Stimulated activated naive CD8-positive, alpha-beta T cell treated with anti-CD3 and anti-CD28 coated beads, Interleukin-15, Interleukin-2, amounts not matched to agents 100 ng/mL and 50 ng/mL, for 24 hours (primary cell): Measurements from ENCODE around the gene SPECC1L.

Experiments
- H3K27ac Mint-ChIP-seq: one replicate; pipeline ENCODE4 v1.8.0; 2021; ENCODE audit warnings: mild to moderate bottlenecking, mixed read lengths
- H3K27me3 Mint-ChIP-seq: one replicate; pipeline ENCODE4 v1.8.0; 2021; ENCODE audit warnings: mixed read lengths
- H3K36me3 Mint-ChIP-seq: one replicate; pipeline ENCODE4 v1.8.0; 2021; ENCODE audit warnings: low read depth, mixed read lengths
- H3K4me1 Mint-ChIP-seq: one replicate; pipeline ENCODE4 v1.8.0; 2021; ENCODE audit warnings: low read depth, mixed read lengths
- H3K4me3 Mint-ChIP-seq: one replicate; pipeline ENCODE4 v1.8.0; 2021; ENCODE audit warnings: mild to moderate bottlenecking, mixed read lengths
- H3K9me3 Mint-ChIP-seq: one replicate; pipeline ENCODE4 v1.8.0; 2021; ENCODE audit warnings: mixed read lengths

SPECC1L gene

GRCh38 chr22:24457894-24458420 is 187.3 kb downstream of the SPECC1L start:
- H3K27me3 Mint-ChIP-seq, result no peaks in the 10 kb centered on the region
- no peak overlapping the region for H3K27ac Mint-ChIP-seq
- H3K4me3 Mint-ChIP-seq, result no peak overlapping the region

DNA sequence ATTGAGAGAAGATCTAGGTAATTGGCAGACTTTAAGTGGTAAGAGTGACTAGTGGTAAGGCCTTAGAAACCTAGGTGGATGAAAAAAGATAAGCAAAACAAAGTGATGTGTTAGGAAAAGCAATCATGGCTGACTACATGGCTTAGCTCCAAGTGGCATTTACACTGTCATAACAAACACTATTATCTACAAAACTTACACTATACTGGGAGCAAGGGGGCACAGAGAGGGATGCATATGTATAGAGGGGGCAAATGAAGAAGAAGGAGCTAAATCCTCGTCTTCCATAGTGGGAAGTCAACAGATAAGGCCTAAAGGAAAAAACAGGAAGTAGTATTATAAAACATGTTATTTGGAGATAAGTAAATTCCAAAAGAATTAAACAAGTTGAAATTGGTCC is 189.3 kb downstream of the SPECC1L start:
- Mint-ChIP-seq H3K36me3 (no peaks in the 10 kb centered on the region), H3K27me3 (no peaks in the 10 kb centered on the region), H3K27ac (no peak overlapping the region), H3K9me3 (no peaks in the 10 kb centered on the region), H3K4me3 (no peak overlapping the region), H3K4me1 (peaks cover 4% of the 10 kb centered on the region)

More at GRCh38 chr22:24457894-24458420, 187.3 kb downstream of the SPECC1L start:
- Mint-ChIP-seq H3K36me3 (no peaks in the 10 kb centered on the region), H3K4me1 (peaks cover 4% of the 10 kb centered on the region), H3K9me3 (no peaks in the 10 kb centered on the region)

DNA sequence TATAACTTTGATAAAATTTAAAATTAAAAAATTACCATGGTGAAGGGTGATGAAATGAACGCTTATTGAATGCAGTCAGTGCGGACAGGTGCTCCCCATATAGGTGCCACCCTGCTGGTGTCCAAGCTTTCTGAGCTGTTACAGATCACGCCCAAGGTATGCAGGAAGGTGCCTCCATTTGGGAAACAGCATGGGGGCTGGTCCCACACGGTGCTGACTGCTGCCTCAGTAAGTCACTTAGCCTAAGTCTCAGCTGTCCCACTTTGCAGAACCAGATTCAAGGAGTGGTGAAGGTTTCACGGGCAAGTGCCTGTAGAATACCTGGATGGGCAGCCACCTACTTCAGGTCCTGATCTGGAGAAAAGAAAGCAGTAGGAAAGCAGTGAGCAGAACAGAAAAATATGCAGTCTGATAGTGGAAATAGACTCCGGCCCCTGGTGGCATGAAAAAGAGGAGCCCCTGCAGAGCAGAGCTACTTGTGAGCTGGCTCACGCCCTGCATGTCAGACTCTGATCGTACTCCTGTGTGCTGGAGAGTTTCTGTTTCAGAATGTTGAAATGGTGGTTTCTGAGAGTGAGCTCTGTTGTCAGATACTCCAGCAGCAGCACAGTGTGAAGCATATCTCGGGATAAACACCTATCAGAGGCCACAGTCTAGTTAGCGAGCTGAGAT is 189.9 kb downstream of the SPECC1L start:
- Mint-ChIP-seq H3K4me1 (peaks cover 8% of the 10 kb centered on the region), H3K36me3 (no peaks in the 10 kb centered on the region), H3K27me3 (no peaks in the 10 kb centered on the region), H3K27ac (no peak overlapping the region), H3K4me3 (no peak overlapping the region), H3K9me3 (no peaks in the 10 kb centered on the region)

GRCh38 chr22:24463071-24463760 is 192.6 kb downstream of the SPECC1L start:
- Mint-ChIP-seq H3K27ac (no peak overlapping the region), H3K27me3 (no peaks in the 10 kb centered on the region), H3K4me3 (no peak overlapping the region), H3K36me3 (no peaks in the 10 kb centered on the region), H3K4me1 (peaks cover 12% of the 10 kb centered on the region), H3K9me3 (no peaks in the 10 kb centered on the region)

DNA sequence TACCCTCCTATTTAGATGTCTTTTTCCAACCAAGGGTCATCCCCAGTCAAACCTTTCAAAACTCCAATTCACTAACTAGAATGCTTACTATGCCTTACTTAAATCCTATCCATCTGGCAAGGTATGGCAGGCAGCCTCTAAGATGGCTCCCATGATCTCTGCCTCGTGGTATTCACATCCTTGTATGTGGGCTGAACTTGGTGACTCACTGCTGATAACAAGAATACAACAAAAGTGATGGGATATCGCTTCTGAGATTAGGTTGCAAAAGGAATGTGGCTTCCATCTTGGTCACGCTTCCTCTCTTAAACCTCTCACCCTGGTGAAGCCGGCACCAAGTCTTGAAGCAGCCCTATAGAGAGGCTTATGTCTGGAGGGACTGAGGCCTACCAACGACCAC is 194.9 kb downstream of the SPECC1L start:
- H3K4me3 Mint-ChIP-seq, result no peak overlapping the region
- no peaks in the 10 kb centered on the region for H3K36me3 Mint-ChIP-seq
- no peaks in the 10 kb centered on the region for H3K27me3 Mint-ChIP-seq
- H3K27ac Mint-ChIP-seq, result no peak overlapping the region
- no peaks in the 10 kb centered on the region for H3K9me3 Mint-ChIP-seq
- peaks cover 12% of the 10 kb centered on the region for H3K4me1 Mint-ChIP-seq

DNA sequence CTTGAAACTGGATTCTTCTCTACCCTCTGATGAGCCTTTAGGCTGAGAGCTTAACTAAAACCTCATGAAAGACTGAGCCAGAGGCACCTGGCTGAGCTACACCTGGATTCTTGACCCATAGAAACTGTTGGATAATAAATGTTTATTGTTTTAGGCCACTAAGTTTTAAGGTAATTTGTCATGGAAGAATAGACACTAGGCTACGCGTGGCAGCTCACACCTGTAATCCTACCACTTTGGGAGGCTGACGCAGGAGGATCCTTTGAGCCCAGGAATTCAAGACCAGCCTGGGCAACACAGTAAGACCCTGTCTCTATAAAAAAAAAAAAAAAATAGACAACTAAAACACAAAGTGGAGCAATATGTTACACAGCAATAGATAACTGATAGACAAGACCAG is 195.3 kb downstream of the SPECC1L start:
- H3K36me3 Mint-ChIP-seq, result no peaks in the 10 kb centered on the region
- H3K27me3 Mint-ChIP-seq, result no peaks in the 10 kb centered on the region
- H3K4me1 Mint-ChIP-seq, result peaks cover 8% of the 10 kb centered on the region
- H3K27ac Mint-ChIP-seq, result no peak overlapping the region
- no peaks in the 10 kb centered on the region for H3K9me3 Mint-ChIP-seq
- no peak overlapping the region for H3K4me3 Mint-ChIP-seq

DNA sequence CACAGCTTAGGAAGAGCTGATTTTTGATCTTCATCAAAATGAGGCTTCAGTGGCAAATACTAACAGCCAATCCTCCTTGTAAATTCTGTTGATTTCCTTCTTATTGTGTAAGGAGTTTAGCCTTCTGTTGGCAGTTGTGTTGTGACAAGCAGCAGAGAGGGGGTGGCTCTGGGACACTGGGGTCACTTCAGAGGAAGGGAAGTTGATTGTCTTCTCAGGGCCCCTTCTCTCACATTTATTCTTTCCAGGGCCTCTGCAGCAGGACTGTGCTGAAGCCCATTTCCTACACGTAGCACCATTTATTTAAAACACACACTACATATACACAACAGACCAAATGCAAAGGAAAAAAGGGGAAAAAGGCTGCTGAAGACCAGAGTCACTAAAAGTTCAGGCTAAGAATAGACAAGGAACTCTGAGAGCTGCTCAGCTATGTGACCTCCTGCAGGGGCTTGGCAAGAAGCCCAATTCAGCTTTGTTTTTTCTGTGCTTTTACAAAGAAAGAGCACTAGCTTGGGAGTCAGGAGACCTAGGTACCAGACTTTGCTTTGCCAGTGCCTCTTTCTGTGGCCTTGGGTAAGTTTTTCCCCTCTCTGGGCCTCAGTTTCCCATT is 196.2 kb downstream of the SPECC1L start:
- no peaks in the 10 kb centered on the region for H3K27me3 Mint-ChIP-seq
- H3K4me1 Mint-ChIP-seq, result peaks cover 8% of the 10 kb centered on the region
- no peaks in the 10 kb centered on the region for H3K36me3 Mint-ChIP-seq
- no peak overlapping the region for H3K4me3 Mint-ChIP-seq
- no peaks in the 10 kb centered on the region for H3K9me3 Mint-ChIP-seq
- no peak overlapping the region for H3K27ac Mint-ChIP-seq

DNA sequence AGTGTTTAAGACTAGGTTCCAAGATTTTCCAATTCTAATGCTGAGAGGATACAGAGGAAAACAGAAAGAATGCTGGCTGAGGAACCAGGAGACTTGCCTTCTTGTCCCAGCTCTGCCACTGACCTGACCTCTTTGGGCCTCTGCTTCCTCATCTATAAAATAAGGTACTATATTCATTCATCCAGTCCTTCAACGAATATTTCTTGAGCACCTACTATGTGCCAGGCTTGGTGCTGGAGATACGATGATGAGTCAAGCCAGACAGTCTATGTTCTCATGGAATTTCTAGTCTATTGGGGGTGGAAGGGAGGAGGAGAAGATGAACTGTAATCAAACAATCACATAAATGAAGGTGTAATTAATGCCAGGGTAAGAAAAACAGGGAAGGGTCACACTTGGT is 196.7 kb downstream of the SPECC1L start:
- no peaks in the 10 kb centered on the region for H3K27me3 Mint-ChIP-seq
- no peak overlapping the region for H3K4me3 Mint-ChIP-seq
- no peaks in the 10 kb centered on the region for H3K36me3 Mint-ChIP-seq
- no peak overlapping the region for H3K27ac Mint-ChIP-seq
- no peaks in the 10 kb centered on the region for H3K9me3 Mint-ChIP-seq
- H3K4me1 Mint-ChIP-seq, result peaks cover 8% of the 10 kb centered on the region
